ENCODE measurements around the gene LDB1.

Gene LDB1

DNA sequence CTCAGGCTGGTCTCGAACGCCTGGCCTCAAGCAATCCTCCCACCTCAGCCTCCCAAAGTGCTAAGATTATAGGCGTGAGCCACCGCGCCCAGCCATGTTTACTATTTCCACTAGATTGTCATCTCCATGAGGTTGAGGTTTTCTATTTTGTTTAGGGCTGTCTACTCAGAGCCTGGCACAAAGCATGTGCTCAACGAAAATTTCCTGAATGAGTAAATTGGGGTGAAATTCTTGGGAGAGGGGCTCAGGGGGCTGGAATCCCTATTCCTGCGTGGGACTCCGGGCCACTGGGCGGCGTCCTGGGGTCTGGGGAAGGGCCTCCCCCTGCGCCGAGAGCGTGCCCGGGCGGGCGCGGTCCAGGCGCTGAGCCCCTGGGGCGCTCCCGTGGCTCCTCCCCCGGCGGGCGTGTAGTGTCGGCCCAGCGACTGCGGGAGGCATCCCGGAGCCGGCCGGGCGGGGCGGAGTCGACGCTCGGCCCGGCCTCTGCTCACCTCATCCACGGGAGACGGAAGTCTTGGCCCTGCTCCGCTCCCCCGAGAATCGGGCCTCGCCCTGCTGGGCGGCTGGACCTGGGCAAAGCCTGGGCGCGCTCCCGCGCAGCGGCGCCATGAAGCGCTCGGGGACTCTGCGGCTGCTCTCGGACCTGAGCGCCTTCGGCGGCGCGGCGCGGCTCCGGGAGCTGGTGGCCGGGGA is 55.2 kb downstream of the LDB1 start, which contains the start of gene HPS6:
TSS of gene HPS6 (plus strand) at position 482 of the 693 bp plus-strand sequence. CDS start at position 608, 126 bp downstream.
- H3K36me3 ChIP-seq (replicated peaks; ENCODE audit: low read depth, low read length) = no peaks in the 10 kb centered on the region
- H3K4me3 ChIP-seq (ENCODE audit: low read length) = peak within 1 kb of the TSS; percentile 79
- H3K27me3 ChIP-seq (ENCODE audit: low read depth, low read length) = no peaks in the 10 kb centered on the region
- H3K4me1 ChIP-seq (ENCODE audit: low read length) = peaks cover 13% of the 10 kb centered on the region
- H3K79me2 ChIP-seq (ENCODE audit: low read length) = peaks cover 16% of the 10 kb centered on the region
- peak within 1 kb of the TSS; percentile 94 for H2AFZ ChIP-seq (ENCODE audit: low read depth, low read length)
- TF ChIP-seq, protein P1, sequence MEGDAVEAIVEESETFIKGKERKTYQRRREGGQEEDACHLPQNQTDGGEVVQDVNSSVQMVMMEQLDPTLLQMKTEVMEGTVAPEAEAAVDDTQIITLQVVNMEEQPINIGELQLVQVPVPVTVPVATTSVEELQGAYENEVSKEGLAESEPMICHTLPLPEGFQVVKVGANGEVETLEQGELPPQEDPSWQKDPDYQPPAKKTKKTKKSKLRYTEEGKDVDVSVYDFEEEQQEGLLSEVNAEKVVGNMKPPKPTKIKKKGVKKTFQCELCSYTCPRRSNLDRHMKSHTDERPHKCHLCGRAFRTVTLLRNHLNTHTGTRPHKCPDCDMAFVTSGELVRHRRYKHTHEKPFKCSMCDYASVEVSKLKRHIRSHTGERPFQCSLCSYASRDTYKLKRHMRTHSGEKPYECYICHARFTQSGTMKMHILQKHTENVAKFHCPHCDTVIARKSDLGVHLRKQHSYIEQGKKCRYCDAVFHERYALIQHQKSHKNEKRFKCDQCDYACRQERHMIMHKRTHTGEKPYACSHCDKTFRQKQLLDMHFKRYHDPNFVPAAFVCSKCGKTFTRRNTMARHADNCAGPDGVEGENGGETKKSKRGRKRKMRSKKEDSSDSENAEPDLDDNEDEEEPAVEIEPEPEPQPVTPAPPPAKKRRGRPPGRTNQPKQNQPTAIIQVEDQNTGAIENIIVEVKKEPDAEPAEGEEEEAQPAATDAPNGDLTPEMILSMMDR (IDR thresholded peaks at IDR 0.05; ENCODE audit: low read depth, low read length) = peak; percentile 39
- TF ChIP-seq EZH2phosphoT487 (IDR thresholded peaks at IDR 0.05; ENCODE audit: low read depth) = no peak
- no peaks in the 10 kb centered on the region for H4K20me1 ChIP-seq (ENCODE audit: insufficient read depth, low read length)
- no peaks in the 10 kb centered on the region for H3K9me3 ChIP-seq (ENCODE audit: insufficient read depth, low read length)
- H3K27ac ChIP-seq (ENCODE audit: low read length) = peak within 1 kb of the TSS; percentile 17
- peak within 1 kb of the TSS; percentile 76 for H3K9ac ChIP-seq (ENCODE audit: low read length)
- peak within 1 kb of the TSS; percentile 97 for H3K4me2 ChIP-seq (ENCODE audit: low read length)

DNA sequence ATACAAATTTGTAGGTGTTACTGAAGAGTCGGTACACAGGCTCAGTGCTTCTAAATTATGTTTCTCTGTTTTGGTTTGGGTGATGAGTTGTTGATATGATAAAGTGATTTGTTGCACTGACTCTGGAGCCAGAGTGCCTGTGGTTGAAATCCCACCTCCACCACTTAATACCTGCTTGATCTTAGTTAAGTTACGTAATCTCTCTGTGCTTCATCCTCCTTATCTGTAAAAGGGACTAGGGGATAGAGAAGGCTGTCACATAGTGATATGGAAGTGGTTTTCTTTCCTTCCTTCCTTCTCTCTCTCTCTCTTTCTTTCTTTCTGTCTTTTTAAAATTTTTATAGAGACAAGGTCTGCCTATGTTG is 55.7 kb downstream of the LDB1 start:
- Histone ChIP-seq H3K27ac (ENCODE audit: low read length) (no peak overlapping the region), H3K9me3 (ENCODE audit: insufficient read depth, low read length) (no peaks in the 10 kb centered on the region), H3K36me3 (replicated peaks; ENCODE audit: low read depth, low read length) (no peaks in the 10 kb centered on the region), H3K79me2 (ENCODE audit: low read length) (peaks cover 16% of the 10 kb centered on the region), H3K4me2 (ENCODE audit: low read length) (peak overlapping the region; percentile 97), H4K20me1 (ENCODE audit: insufficient read depth, low read length) (no peaks in the 10 kb centered on the region), H3K4me1 (ENCODE audit: low read length) (peaks cover 13% of the 10 kb centered on the region), H3K27me3 (ENCODE audit: low read depth, low read length) (no peaks in the 10 kb centered on the region), H3K9ac (ENCODE audit: low read length) (peak overlapping the region; percentile 76), H2AFZ (ENCODE audit: low read depth, low read length) (peak overlapping the region; percentile 94), H3K4me3 (ENCODE audit: low read length) (peak overlapping the region; percentile 79)
- no peak for TF ChIP-seq EZH2phosphoT487 (IDR thresholded peaks at IDR 0.05; ENCODE audit: low read depth)
- TF ChIP-seq, protein P1 (IDR thresholded peaks at IDR 0.05; ENCODE audit: low read depth, low read length) = no peak

DNA sequence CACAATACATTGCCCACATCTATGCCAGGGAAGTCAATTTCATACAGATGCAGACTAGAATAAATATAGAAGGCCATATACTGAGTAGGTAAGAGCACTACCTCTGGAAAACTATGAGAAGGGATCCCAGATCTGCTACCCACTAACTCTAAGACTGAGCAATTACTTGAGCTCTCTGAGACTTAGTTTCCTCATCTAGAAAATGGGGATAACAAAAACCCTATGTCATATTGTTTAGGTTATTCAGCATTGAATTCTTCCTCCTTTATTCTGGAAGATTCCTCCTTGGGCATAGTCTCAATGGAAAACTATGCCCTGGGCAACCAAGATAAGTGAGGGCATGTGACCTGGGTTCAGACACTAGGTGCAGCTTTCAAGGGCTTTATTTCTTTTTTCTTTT is 60.2 kb downstream of the LDB1 start:
- Histone ChIP-seq H3K27ac (ENCODE audit: low read length) (no peak overlapping the region), H3K79me2 (ENCODE audit: low read length) (peaks cover 8% of the 10 kb centered on the region), H3K27me3 (ENCODE audit: low read depth, low read length) (no peaks in the 10 kb centered on the region), H3K4me1 (ENCODE audit: low read length) (peaks cover 10% of the 10 kb centered on the region), H2AFZ (ENCODE audit: low read depth, low read length) (no peak overlapping the region), H3K9me3 (ENCODE audit: insufficient read depth, low read length) (no peaks in the 10 kb centered on the region), H3K36me3 (replicated peaks; ENCODE audit: low read depth, low read length) (no peaks in the 10 kb centered on the region), H3K9ac (ENCODE audit: low read length) (no peak overlapping the region), H3K4me3 (ENCODE audit: low read length) (no peak overlapping the region), H4K20me1 (ENCODE audit: insufficient read depth, low read length) (no peaks in the 10 kb centered on the region), H3K4me2 (ENCODE audit: low read length) (no peak overlapping the region)
- TF ChIP-seq EZH2phosphoT487 (IDR thresholded peaks at IDR 0.05; ENCODE audit: low read depth) = no peak
- TF ChIP-seq, protein P1 (IDR thresholded peaks at IDR 0.05; ENCODE audit: low read depth, low read length) = no peak

Measured in OCI-LY3 (cell line).